HEK293 (cell line): ENCODE results near the gene CCDC87.

Experiments used
- CTCF ChIA-PET: fragments of 350-600 bp; formaldehyde crosslinking; extraction: SDS; loops from one replicate; lab custom pipeline; 2021; ENCODE audit warnings: antibody characterized with exemption; lab: Yijun Ruan, JAX
- POLR2A ChIA-PET: fragments of 300-600 bp; formaldehyde crosslinking; extraction: SDS; loops from one replicate; lab custom pipeline; 2020; ENCODE audit warnings: antibody characterized with exemption, inconsistent platforms; lab: Yijun Ruan, JAX
- H3K27ac ChIP-seq: fragments of 200-500 bp; sonication (Bioruptor generic); 2 replicates; pipeline ENCODE4 v1.5.1; 2014; ENCODE audit warnings: low read depth, low read length, control low read depth, inconsistent platforms; ENCODE audit errors: extremely low read depth
- H3K36me3 ChIP-seq, 2 experiments: fragments of 200-500 bp in 1 of 2; sonication (Bioruptor generic) in 1 of 2; 1 replicate in 1 of 2; 2 replicates in 1 of 2; pipeline ENCODE4 v1.5.1; 2014 to 2017; ENCODE audit warnings: inconsistent platforms in 2 of 2, low read length in 2 of 2; ENCODE audit not compliant: control insufficient read depth in 2 of 2, insufficient read depth in 1 of 2
- H3K4me1 ChIP-seq: fragments of 200-500 bp; sonication (Bioruptor generic); 2 replicates; pipeline ENCODE4 v1.5.1; 2014; ENCODE audit warnings: mild to moderate bottlenecking, low read length, inconsistent platforms; ENCODE audit not compliant: control insufficient read depth, insufficient read depth
- H3K4me3 ChIP-seq: 2 replicates; pipeline ENCODE4 v1.5.1; 2011; ENCODE audit warnings: low read depth, mild to moderate bottlenecking, control low read depth, low read length, moderate library complexity
- H3K9me3 ChIP-seq: fragments of 200-500 bp; sonication (Bioruptor generic); 2 replicates; pipeline ENCODE4 v1.5.1; 2014; ENCODE audit warnings: low read depth, low read length, inconsistent platforms; ENCODE audit not compliant: control insufficient read depth, insufficient read depth
- GLIS1 ChIP-seq: fragments of 450-650 bp; formaldehyde crosslinking; IDR thresholded peaks from 2 replicates; pipeline ENCODE4 v1.5.1; 2016; ENCODE audit warnings: missing biosample characterization, missing genetic modification characterization
- GLIS2 ChIP-seq: fragments of 450-650 bp; formaldehyde crosslinking; IDR thresholded peaks from 2 replicates; pipeline ENCODE4 v1.5.1; 2016; ENCODE audit warnings: missing biosample characterization, missing genetic modification characterization
- HOXC10 ChIP-seq: sonication (generic); formaldehyde crosslinking; IDR thresholded peaks from 2 replicates; pipeline ENCODE4 v1.8.1; 2023; ENCODE audit warnings: mild to moderate bottlenecking, missing genetic modification reagents
- IKZF3 ChIP-seq: fragments of 450-650 bp; IDR thresholded peaks from 2 replicates; pipeline ENCODE4 v1.5.0; 2018; ENCODE audit warnings: missing biosample characterization, mild to moderate bottlenecking, missing genetic modification characterization, moderate library complexity
- OSR2 ChIP-seq: fragments of 450-650 bp; formaldehyde crosslinking; IDR thresholded peaks from 2 replicates; pipeline ENCODE4 v1.5.1; 2016; ENCODE audit warnings: missing biosample characterization, missing genetic modification characterization
- PRDM10 ChIP-seq: fragments of 450-650 bp; formaldehyde crosslinking; IDR thresholded peaks from 2 replicates; pipeline ENCODE4 v1.5.1; 2016; ENCODE audit warnings: missing biosample characterization, missing genetic modification characterization
- YY2 ChIP-seq: fragments of 450-650 bp; formaldehyde crosslinking; IDR thresholded peaks from 2 replicates; pipeline ENCODE4 v1.5.1; 2016; ENCODE audit warnings: missing biosample characterization, missing genetic modification characterization
- ZBTB1 ChIP-seq: fragments of 450-650 bp; formaldehyde crosslinking; IDR thresholded peaks from 2 replicates; pipeline ENCODE4 v1.5.1; 2016; ENCODE audit warnings: missing biosample characterization, missing genetic modification characterization
- ZBTB11 ChIP-seq: fragments of 450-650 bp; formaldehyde crosslinking; conservative IDR thresholded peaks from 2 replicates; pipeline ENCODE4 v1.5.1; 2016; ENCODE audit warnings: low read depth, missing biosample characterization, missing genetic modification characterization
- ZBTB7A ChIP-seq: fragments of 450-650 bp; formaldehyde crosslinking; IDR thresholded peaks from 2 replicates; pipeline ENCODE4 v1.5.1; 2016; ENCODE audit warnings: low read depth, missing biosample characterization, missing genetic modification characterization
- ZFHX2 ChIP-seq: fragments of 450-650 bp; formaldehyde crosslinking; conservative IDR thresholded peaks from 2 replicates; pipeline ENCODE4 v1.5.1; 2016; ENCODE audit warnings: missing biosample characterization, missing genetic modification characterization
- ZNF10 ChIP-seq: fragments of 450-650 bp; formaldehyde crosslinking; IDR thresholded peaks from 2 replicates; pipeline ENCODE4 v1.5.1; 2017; ENCODE audit warnings: missing biosample characterization, missing genetic modification characterization
- ZNF112 ChIP-seq: fragments of 450-650 bp; formaldehyde crosslinking; IDR thresholded peaks from 2 replicates; pipeline ENCODE4 v1.5.0; 2017; ENCODE audit warnings: missing biosample characterization, missing genetic modification characterization
- ZNF184 ChIP-seq: fragments of 450-650 bp; IDR thresholded peaks from 2 replicates; pipeline ENCODE4 v1.5.1; 2018; ENCODE audit warnings: missing biosample characterization, mild to moderate bottlenecking, missing genetic modification characterization
- ZNF19 ChIP-seq: fragments of 450-650 bp; formaldehyde crosslinking; IDR thresholded peaks from 2 replicates; pipeline ENCODE4; 2016; ENCODE audit warnings: missing biosample characterization, missing genetic modification characterization, low read depth
- ZNF324 ChIP-seq: fragments of 450-650 bp; formaldehyde crosslinking; IDR thresholded peaks from 2 replicates; pipeline ENCODE4 v1.5.1; 2016; ENCODE audit warnings: missing biosample characterization, missing genetic modification characterization
- ZNF391 ChIP-seq: fragments of 450-650 bp; formaldehyde crosslinking; IDR thresholded peaks from 2 replicates; pipeline ENCODE4 v1.5.1; 2016; ENCODE audit warnings: low read depth, missing biosample characterization, missing genetic modification characterization, borderline replicate concordance
- ZNF404 ChIP-seq: fragments of 450-650 bp; formaldehyde crosslinking; IDR thresholded peaks from 2 replicates; pipeline ENCODE4 v1.5.1; 2017; ENCODE audit warnings: missing biosample characterization, missing genetic modification characterization
- ZNF561 ChIP-seq: fragments of 450-650 bp; IDR thresholded peaks from 2 replicates; pipeline ENCODE4 v1.5.1; 2018; ENCODE audit warnings: missing biosample characterization, missing genetic modification characterization, borderline replicate concordance
- ZNF660 ChIP-seq: fragments of 450-650 bp; IDR thresholded peaks from 2 replicates; pipeline ENCODE4 v1.5.1; 2018; ENCODE audit warnings: missing biosample characterization, mild to moderate bottlenecking, missing genetic modification characterization
- ZNF707 ChIP-seq: fragments of 450-650 bp; formaldehyde crosslinking; IDR thresholded peaks from 2 replicates; pipeline ENCODE4 v1.5.1; 2016; ENCODE audit warnings: missing biosample characterization, missing genetic modification characterization
- ZSCAN16 ChIP-seq: fragments of 450-650 bp; formaldehyde crosslinking; IDR thresholded peaks from 2 replicates; pipeline ENCODE4 v1.5.1; 2016; ENCODE audit warnings: missing biosample characterization, missing genetic modification characterization
- ZSCAN18 ChIP-seq: fragments of 450-650 bp; formaldehyde crosslinking; IDR thresholded peaks from 2 replicates; pipeline ENCODE4 v1.5.1; 2016; ENCODE audit warnings: missing biosample characterization, missing genetic modification characterization
- ZSCAN5A ChIP-seq: fragments of 450-650 bp; formaldehyde crosslinking; IDR thresholded peaks from 2 replicates; pipeline ENCODE4 v1.5.1; 2016; ENCODE audit warnings: missing biosample characterization, missing genetic modification characterization
- TF ChIP-seq, protein P1 (sequence below): fragments of 450-650 bp; formaldehyde crosslinking; optimal IDR thresholded peaks from 2 replicates; pipeline ENCODE3; 2016; ENCODE audit warnings: missing biosample characterization, mild to moderate bottlenecking, missing genetic modification characterization
- TF ChIP-seq, protein P2 (sequence below): fragments of 450-650 bp; formaldehyde crosslinking; IDR thresholded peaks from 2 replicates; pipeline ENCODE4 v1.5.1; 2016; ENCODE audit warnings: missing biosample characterization, missing genetic modification characterization

The CCDC87 gene

GRCh38 chr11:66593303-66593635, 406 bp upstream of the CCDC87 start:
- peaks cover 0 to 12% of the 10 kb centered on the region in 2 experiments; a peak in 2 of 3 replicates for H3K36me3 ChIP-seq
- H3K4me1 ChIP-seq: no peaks in the 10 kb centered on the region
- peak overlapping the region; percentile 11; the same call in 1 of the 2 replicates for H3K27ac ChIP-seq
- CTCF ChIA-PET: interaction anchor here (0.6 to 4.5 kb wide), 13 partner anchors 10 to 127 kb away, joined by 3 to 49 read pairs (median 4); partner anchors contain the start of genes PELI3, RBM4B and ZDHHC24
- H3K4me3 ChIP-seq: peak overlapping the region; percentile 67
- H3K9me3 ChIP-seq: no peaks in the 10 kb centered on the region
- POLR2A ChIA-PET: interaction anchor here (0.8 to 3.2 kb wide), 9 partner anchors 9 to 85 kb away, joined by 3 to 28 read pairs (median 5); partner anchors contain the start of genes ACTN3, RBM14, RBM4B and ZDHHC24
- TF ChIP-seq, protein P1, sequence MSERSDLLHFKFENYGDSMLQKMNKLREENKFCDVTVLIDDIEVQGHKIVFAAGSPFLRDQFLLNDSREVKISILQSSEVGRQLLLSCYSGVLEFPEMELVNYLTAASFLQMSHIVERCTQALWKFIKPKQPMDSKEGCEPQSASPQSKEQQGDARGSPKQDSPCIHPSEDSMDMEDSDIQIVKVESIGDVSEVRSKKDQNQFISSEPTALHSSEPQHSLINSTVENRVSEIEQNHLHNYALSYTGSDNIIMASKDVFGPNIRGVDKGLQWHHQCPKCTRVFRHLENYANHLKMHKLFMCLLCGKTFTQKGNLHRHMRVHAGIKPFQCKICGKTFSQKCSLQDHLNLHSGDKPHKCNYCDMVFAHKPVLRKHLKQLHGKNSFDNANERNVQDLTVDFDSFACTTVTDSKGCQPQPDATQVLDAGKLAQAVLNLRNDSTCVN: peak; percentile 16
- TF ChIP-seq ZNF112 (no peak), ZNF561 (tag by site-specific recombination) (no peak), OSR2 (tag by site-specific recombination) (no peak), ZNF707 (tag by site-specific recombination) (no peak), ZFHX2 (tag by site-specific recombination) (0 out of 2 replicates have a peak, but pooled peaks have one; percentile 6), ZNF184 (tag by site-specific recombination) (no peak), ZBTB1 (tag by site-specific recombination) (no peak), ZNF404 (tag by site-specific recombination) (no peak), ZNF391 (tag by site-specific recombination) (no peak), ZSCAN16 (tag by site-specific recombination) (no peak; the same call in 1 of the 2 replicates), ZBTB11 (0 out of 2 replicates have a peak, but pooled peaks have one; percentile 1), HOXC10 (CRISPR knock-in tag) (no peak), ZNF10 (tag by site-specific recombination) (no peak), GLIS2 (tag by site-specific recombination) (peak; percentile 53), PRDM10 (tag by site-specific recombination) (peak; percentile 98), GLIS1 (tag by site-specific recombination) (no peak), ZNF324 (tag by site-specific recombination) (no peak), ZNF660 (tag by site-specific recombination) (no peak), IKZF3 (no peak), ZSCAN18 (tag by site-specific recombination) (no peak), YY2 (tag by site-specific recombination) (no peak), ZBTB7A (tag by site-specific recombination) (no peak), ZSCAN5A (tag by site-specific recombination) (no peak), ZNF19 (tag by site-specific recombination) (no peak)
- TF ChIP-seq, protein P2, sequence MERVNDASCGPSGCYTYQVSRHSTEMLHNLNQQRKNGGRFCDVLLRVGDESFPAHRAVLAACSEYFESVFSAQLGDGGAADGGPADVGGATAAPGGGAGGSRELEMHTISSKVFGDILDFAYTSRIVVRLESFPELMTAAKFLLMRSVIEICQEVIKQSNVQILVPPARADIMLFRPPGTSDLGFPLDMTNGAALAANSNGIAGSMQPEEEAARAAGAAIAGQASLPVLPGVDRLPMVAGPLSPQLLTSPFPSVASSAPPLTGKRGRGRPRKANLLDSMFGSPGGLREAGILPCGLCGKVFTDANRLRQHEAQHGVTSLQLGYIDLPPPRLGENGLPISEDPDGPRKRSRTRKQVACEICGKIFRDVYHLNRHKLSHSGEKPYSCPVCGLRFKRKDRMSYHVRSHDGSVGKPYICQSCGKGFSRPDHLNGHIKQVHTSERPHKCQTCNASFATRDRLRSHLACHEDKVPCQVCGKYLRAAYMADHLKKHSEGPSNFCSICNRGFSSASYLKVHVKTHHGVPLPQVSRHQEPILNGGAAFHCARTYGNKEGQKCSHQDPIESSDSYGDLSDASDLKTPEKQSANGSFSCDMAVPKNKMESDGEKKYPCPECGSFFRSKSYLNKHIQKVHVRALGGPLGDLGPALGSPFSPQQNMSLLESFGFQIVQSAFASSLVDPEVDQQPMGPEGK (tag by site-specific recombination): no peak
